Epithelial cell of prostate (primary cell): ENCODE measurements around the gene CAP1.
"Not testable (repeated sequence)": the region's sequence is repeated elsewhere in the genome, so short reads cannot be mapped to it uniquely, and the experiment has no call there.

Source experiments
- DNase-seq: peaks from one replicate; pipeline ENCODE4 v3.0.0-alpha.2; 2011; ENCODE audit warnings: low read depth, low spot score
- H3K27ac ChIP-seq: fragments of 450-650 bp; 2 replicates; pipeline ENCODE4 v1.5.1; 2017; ENCODE audit warnings: mild to moderate bottlenecking

Gene CAP1

DNA sequence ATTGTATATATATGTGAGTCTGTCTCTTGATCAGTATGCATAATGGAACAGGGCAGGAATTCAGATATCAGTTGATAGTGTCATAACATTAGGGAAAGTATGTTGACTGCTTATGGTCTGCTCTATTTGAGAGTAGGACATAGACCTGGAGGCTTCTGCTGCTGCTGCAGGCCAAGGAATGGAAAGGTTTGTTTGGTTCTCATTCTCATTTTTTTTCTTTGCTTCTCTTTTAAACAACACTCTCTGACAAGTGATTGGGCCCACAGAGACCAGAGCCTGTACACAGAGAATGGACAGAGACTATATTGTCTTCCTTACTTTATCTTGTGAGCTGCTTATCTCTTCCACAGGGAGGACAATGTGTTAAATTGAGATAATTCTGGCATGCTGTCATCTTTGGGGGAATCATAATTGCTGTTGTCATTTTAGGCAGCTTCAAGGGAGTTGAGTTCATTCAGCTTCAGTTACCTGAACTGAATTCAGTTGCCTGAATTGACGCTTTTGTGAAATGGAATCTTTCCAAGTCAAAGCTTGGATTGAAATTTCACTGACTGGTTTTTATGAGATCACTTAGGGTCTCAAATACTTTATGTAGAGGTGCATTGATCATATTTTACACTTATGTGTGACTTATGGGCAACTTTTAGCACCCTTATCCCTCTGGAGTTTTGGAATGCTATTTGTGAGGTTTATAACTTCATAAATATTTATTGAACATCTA is 16.9 kb downstream of the CAP1 start:
- peak overlapping the region; percentile 94 for H3K27ac ChIP-seq
- no peak for DNase-seq

DNA sequence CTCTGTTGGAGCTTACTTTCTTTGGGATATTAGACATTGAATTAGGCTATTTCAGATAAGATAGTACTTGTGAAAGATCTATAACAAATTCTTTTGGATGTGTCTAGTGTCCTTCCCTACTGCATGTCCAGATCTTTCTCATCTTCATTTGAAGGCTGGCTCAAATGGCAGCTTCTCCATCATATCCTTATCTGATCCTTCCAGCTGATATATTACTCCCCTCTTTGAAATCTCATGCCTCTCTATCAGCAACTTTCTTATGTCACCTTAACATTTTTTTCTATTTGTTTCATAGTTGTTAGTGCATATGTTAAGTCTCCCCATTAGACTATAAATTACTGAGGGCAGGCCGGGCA is 17.5 kb downstream of the CAP1 start:
- DNase-seq = no peak
- H3K27ac ChIP-seq = peak overlapping the region; percentile 94

DNA sequence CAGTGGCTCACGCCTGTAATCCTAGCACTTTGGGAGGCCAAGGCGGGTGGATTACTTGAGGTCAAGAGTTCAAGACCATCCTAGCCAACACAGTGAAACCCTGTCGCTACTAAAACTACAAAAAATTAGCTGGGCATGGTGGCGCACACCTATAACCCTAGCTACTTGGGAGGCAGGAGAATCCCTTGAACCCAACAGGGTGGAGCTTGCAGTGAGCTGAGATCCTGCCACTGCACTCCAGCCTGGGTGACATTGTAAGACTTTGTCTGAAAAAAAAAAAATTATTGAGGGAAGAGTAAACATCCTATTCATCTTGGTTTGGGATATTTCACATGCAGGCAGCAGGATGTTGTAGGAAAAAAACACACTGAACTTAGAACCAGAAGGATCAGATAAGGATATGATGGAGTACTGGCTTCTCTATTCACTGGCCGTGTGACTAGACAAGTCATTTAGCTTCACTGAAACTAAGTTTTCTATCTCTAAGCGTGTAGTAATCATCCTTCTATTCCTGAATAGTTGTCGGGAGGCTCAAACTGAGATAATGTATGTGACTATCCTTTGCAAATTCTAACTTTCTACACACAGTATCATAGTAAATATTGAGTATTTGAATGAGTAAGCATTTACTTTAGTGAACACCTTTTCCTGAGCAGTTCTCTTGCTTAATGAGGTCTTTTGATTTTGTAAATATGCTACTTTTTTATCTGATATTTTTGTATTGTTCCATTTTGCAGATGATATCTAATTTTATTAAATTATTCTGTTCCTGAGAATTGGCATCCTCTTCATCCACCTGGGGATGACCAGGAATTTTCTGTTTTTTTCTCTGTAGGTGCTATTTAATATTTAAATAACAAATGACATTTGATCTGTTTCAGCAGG is 18.2 kb downstream of the CAP1 start:
- DNase-seq = no peak
- peak overlapping the region; percentile 94 for H3K27ac ChIP-seq

DNA sequence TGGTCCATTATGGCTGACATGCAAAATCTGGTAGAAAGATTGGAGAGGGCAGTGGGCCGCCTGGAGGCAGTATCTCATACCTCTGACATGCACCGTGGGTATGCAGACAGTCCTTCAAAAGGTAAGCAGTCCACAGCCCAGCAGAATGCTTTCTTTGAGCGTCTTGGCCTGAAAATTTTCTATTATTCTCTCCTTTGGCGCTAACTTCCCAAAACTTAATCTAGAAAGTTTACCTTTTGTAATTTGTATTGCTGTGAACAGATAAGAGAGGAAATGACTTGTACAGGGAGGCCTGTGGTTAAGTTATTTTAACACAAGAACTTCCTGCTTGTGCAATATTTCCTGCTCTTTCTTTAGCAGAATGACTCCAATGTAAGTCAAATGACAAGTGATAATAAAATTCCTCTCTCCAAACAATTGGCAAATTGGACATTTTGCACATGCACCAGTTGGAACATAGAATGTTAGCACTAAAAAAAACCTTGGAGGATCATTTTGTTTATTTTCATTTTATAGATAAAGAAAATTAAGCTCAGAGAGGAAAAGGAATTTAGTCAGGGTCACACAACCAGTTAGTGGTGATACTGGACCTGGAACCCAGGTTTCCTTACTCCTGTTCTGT is 18.9 kb downstream of the CAP1 start:
- H3K27ac ChIP-seq = peak overlapping the region; percentile 94
- no peak for DNase-seq

DNA sequence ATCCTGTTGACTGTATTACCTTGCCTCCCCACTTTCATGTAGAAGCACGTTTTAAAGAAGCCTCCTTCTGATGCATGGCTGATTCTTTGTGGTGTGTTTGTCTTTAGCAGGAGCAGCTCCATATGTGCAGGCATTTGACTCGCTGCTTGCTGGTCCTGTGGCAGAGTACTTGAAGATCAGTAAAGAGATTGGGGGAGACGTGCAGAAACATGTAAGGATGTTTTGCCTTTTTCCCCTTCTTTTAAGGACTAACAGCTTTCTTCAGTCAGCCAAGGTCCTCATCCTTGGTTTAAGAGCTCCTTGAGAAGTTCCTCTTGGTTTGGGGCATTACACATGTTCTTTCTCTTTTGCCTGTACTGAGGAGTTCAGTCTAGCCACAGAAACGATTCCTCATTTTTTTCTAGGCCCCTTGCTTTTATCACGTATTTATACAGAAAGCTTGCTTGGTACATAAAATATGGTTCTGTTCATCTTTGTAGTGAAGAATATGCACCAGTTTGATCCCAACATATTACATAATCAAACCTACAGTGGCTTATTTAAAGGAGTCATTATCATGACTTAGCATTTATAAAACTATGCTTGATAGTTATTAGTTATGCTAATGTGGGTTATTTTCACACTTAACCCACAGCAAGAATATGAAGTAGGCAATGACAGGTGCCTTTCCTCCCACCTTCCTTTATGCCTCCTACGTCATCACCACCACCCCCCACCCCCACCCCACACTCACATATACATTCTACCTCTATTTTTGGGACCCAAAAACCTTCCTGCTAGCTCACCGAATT is 19.6 kb downstream of the CAP1 start:
- H3K27ac ChIP-seq = peak overlapping the region; percentile 94
- DNase-seq = no peak

DNA sequence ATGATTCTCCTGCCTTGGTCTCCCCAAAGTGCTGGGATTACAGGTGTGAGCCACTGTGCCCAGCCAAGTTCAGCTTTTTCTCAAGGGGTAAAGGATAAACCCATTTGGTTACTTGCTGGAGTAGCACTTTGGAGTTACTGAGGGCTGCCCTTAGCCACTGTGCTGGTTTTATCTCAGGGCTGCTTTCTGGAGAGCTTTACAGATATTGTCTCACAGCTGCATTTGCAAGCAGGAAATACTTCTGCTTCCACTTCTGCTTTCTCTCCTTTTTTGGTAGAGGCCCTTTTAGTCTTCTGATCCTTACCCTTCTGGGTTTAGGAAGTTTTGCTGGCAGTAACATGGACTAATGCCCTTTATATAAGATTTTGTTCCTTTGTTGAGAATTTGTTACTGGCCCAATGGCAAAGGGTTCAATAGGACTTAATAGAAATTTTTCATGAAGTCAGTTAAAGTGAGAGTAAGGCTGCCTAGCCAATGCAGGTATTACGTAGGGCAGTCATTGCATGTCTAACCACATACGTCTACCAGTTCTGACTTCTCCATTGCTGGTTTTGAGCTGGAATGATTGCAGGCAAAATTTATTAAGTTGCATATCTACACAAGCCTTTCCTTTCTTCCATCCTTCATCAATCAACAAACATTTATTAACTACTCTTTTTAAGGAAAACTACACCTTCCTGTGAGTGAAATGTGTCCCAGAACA is 24.4 kb downstream of the CAP1 start:
- H3K27ac ChIP-seq = peak overlapping the region; percentile 84
- DNase-seq = no peak

DNA sequence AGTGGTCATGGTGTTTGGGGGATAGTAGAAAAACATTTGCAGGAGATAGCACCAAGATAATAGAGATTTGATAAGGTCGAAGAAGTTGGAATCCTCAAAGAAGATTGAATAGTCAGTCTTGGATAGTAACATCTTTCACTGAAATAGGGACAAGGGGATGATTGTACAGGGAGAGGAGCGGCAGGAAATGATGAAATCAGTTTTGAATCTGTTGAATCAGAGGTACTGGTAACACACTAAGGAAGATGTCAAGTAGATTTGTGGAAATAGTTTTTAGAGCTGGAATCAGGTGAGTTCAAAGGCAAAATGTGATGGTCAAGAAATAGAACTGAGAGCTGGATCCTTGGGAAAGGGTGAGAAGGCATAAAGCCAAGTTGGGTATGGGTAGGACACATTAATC is 26.5 kb downstream of the CAP1 start:
- DNase-seq = no peak
- peak overlapping the region; percentile 84 for H3K27ac ChIP-seq

DNA sequence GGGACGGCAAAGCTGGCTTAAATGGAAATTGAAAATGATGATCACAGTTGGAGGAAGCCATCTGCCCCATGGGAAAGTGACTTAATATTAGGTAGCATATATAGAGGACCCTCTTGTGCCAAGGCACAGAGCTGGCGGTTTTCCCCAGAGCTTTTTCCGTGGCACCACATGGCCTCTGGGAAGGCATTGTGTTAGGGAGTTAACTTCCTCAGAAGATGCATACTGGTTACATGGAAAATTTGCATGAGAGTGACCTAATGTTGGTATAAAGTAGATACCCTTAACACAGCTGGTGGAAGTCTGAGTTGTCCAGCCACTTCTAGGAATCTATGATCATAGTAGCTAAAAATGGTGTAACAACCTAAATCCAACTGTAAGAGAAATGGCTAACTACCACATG is 27.3 kb downstream of the CAP1 start:
- DNase-seq = no peak
- peak overlapping the region; percentile 84 for H3K27ac ChIP-seq

DNA sequence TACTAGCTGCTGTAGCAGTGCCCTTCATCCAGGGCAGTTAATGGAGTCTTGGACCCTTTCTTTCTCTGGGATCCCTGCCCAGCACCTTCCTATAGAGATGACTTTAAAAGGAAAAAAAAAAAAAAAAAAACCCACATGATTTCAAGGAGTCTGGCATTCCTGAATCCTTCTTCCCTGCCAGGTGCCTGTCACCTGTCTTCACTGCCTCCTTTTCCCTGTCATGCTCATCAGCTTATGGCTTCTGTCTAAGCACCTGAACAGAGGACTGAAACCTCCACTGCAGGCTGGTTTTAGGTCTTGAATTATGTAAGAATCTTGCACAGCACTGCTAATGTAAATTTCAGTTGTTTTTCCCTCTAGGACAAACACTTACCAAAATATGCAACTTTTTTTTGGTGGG is 31.6 kb downstream of the CAP1 start:
- DNase-seq = no peak
- peak overlapping the region; percentile 4 for H3K27ac ChIP-seq

DNA sequence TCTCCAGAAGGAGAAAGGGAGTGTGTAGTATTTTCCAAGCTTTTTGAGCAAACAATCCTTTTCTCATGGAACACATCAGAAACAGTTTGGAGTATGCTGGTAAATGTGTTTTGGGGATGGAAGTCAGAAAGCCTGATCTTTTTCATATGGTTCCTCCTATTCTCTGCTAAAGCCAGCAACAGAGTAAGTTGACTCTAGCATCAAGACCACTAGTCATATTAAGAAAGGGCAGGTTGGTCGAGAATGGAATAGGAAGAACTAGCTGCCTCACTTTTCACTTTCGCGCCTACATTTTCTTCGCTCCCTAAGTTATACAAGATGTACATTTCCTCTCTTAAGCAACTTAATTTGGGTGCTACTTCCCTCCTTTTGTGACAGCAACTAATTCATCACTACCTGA is 32.5 kb downstream of the CAP1 start:
- H3K27ac ChIP-seq = peak overlapping the region; percentile 4

DNA sequence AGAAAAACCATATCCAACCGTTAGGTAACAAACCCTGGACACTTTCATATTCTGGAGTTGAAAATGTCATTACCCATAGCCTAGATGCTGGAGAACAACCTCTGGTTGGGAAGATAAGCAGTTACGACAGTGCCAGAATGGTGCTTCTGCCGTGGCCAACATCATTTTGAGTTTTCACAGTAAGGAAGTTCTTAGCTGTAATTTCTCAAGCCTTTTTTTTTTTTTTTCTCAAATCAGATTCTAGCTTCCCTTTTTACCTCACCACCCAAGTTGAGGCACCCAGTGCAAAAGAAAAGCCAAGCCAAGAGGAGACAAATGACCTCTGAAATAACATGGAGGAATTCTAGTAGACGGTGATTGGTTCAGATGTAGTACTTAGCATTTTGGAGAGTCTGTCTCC is 34.7 kb downstream of the CAP1 start:
- DNase-seq = no peak
- H3K27ac ChIP-seq = peak overlapping the region; percentile 71

More for the DNA sequence above, 32.5 kb downstream of the CAP1 start:
- DNase-seq = no peak

DNA sequence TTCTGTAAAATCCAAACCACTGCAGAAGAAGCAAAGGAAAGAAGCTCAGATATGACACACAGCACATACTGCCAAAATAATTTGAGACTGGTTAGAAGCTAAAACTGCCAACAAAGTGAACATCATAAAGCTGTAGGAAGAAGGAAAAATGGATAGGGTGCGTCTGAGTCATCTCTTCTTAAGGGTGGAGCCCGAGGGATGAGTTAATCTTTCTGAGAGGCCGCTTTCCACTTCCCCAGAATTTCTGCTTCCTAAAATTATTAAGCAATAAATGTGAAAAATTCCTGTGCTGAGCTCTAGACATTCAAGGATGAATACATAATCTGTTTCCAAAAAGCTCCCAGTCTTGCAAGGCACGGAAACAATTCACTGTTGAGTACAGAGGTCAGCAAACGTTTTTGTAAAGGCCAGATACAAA is 36.4 kb downstream of the CAP1 start:
- H3K27ac ChIP-seq = peak overlapping the region; percentile 71
- no peak for DNase-seq

DNA sequence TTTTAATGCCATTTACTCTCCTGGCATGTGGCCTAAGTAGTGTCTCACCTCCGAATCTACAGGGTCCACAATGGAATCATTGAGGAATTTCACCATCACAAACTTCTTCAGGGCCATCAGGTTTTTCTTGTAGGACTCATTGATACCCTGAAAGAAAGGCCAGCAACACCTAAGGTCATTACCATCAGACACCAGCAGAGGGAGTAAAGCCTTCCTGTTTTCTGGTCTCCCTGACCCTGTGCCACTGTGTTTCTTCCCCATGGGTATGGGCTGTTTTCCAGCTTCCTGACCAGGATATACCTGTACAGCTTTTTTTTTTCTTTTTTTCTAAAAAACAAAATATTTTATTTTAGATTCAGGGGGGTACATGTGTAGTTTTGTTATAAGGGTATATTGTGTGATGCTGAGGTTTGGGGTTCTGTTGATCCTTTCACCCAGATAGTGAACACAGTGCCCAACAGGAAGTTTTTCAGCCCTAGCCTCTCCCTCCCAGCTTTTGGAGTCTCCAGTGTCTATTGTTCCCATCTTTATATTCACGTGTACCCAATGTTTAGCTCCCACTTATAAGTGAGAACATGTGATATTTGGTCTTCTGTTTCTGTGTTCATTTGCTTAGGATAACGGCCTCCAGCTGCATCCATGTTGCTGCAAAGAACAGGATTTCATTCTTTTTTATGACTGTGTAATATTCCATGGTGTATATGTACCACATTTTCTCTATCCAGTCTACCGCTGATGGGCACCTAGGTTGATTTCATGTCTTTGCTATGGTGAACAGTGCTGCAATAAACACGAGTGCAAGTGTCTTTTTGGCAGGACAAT is 38.2 kb downstream of the CAP1 start:
- no peak for DNase-seq
- no peak overlapping the region for H3K27ac ChIP-seq

DNA sequence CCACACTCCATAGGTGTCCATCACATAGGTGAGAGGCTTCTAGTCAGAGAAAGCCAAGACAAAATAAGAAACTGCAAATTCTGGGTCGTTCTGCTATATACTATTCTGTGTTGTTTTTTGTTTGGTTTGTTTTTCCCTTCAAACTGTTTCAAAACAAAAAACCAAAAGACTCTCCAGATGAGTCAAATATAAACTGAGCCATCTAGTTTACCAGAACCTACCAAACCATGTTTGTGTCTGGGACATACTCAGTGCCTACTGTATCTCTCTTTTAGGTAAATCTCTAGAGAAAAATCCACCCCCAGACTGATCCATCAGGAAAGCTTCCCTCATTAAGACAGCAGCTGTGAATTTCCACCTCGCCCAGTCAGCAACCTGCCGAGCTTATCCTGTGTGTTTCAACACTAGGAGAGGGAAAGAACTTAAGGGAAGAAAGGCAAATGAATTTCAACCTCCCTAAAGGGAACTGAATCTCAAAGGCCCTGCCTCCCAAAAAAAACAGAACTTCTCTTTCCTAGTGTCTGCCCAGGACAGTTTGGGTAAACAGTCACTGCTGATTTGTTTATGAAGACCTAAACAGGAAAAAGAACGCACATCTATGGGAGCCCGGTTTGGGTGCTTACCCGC is 39.4 kb downstream of the CAP1 start:
- H3K27ac ChIP-seq = no peak overlapping the region
- DNase-seq = no peak

DNA sequence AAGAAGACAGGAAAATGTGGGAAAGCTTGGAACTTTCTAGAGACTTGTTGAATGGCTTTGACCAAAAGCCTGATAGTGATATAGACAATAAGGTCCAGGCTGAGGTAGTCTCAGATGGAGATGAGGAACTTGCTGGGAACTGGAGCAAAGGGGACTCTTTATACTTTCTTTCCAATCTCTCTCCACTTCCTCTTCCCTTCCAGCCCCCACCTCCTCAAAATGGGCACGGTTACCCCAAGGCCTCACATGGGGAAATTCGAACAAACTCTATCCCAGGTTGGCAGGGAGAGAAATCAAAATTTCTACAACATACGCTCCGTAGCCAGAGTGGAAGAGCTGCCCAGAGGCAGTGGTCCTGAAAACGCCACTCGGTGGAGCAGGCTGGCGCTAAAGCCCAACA is 41.3 kb downstream of the CAP1 start:
- H3K27ac ChIP-seq = no peak overlapping the region
- DNase-seq = no peak

DNA sequence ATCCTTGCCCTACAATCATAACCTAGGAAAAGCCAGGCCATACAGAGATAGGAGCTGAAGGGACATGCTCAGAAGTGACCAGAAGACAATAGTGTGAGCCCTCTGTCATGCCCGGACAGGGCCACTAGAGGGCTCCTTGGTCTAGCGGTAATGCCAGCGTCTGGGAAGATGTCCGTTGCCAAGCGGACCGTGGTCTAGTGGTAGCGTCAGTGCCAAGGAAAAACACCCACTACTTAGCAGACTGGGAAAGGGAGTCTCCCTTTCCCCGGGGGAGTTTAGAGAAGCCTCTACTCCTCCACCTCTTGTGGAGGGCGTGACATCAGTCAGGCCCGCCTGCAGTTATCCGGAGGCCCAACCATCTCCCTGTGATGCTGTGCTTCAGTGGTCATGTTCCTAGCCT is 44.2 kb downstream of the CAP1 start:
- DNase-seq, H3K27ac ChIP-seq: not testable (repeated sequence)

DNA sequence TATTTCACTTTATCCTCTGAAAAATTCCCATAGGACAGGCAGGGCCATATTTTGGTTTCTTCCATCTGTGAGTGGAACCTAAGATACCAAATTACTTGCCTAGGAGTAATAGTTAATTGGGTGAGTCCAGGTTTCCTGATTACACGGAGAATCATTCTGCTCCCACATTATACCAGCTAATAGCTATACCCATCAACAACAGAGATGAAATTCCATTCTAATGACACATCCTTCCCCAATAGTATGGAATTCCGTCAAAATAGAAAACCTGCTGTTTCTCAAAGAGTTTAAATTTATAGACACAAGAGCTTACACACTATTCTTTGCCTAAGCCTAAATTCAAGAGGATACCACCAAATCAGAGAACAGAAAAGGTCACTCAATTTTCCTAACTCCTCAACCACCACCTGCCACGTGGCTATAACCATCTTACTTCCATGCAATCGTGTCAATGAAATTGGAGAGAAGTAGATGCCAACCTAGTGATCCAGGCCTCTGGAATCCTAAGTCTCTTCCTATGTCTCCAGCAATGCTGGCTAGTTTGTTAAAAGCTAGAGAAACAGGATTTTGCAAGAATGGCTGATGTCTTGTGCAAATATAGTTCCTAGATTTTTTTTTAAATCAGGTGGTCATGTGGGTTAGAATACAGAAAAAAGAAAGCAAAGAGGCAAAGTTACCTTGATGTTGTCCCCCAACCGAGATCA is 50.3 kb downstream of the CAP1 start:
- no peak for DNase-seq
- no peak overlapping the region for H3K27ac ChIP-seq

DNA sequence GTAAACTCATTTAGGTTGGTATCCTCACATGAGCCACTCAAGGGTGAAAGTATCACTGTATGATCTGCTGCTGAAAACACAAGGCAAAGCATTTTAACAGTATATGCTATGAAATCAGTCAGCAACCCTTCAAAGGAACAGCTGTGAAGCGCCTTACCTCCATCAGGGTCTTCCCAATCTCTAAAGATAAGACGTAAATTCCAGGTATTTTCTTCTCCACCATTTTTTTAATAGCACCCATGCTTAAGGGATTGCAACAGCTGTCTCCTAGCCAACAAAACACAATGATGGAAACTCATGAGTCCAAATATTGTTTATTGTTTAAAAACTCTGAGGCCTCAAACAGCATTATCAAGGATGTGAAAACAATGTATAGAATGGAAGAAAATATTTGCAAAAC is 51.7 kb downstream of the CAP1 start:
- H3K27ac ChIP-seq = no peak overlapping the region
- no peak for DNase-seq
